Globus pallidus (tissue), 1 donor: ENCODE results near the gene ADGRA1.

ENCODE experiments used
- DNase-seq: peaks from one replicate; pipeline ENCODE4 v3.0.0-alpha.2; 2015; ENCODE audit warnings: low spot score

Gene ADGRA1

DNA sequence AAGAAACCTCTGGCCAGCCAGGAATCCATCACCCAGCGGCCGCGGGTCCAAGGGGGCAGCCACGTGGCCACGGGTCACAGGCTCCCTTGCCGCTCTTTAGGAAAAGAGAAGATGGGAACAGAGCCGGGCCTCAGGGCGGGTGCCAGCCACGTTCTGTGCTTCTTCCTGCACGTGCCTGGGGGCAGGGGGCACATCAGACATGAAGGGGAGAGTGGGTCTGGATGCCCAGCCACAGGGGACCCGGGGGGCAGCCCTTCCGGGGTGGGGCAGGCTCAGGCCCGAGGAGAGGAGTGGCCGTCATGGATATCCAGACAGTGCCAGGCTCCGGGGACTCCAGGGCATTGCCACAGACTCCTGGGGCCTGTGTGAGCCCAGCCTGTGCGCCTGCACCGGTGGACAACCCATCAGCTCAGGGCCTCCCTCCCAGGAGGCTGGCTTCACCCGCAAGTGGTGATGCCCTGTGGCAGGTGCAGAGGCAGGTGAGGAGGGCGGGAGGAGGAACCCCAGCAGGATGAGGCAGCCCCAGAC is 31.0 kb upstream of the ADGRA1 start:
- DNase-seq: no peak

GRCh38 chr10:133058331-133059092 is 29.2 kb upstream of the ADGRA1 start:
- no peak for DNase-seq

DNA sequence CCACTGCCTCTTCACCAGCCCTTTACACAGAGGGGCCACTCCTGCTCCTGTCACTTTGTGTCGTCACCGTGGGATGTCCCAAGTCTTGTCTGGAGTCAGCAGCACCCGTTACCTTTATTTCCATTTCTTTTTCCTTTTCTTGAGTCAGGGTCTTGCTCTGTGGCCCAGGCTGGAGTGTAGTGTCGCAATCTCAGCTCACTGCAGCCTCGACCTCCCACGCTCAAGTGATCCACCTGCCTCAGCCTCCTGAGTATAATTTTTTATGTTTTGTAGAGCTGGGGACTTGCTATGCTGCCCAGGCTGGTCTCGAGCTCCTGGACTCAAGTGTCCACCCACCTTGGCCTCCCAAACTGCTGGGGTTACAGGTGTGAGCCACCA is 28.6 kb upstream of the ADGRA1 start:
- DNase-seq: no peak

GRCh38 chr10:133059571-133059970 is 28.2 kb upstream of the ADGRA1 start:
- no peak for DNase-seq

- no peak for DNase-seq
These were observed 27.7 kb upstream of the ADGRA1 start for GRCh38 chr10:133060022-133060421.

GRCh38 chr10:133060466-133060865 is 27.3 kb upstream of the ADGRA1 start:
- no peak for DNase-seq

DNA sequence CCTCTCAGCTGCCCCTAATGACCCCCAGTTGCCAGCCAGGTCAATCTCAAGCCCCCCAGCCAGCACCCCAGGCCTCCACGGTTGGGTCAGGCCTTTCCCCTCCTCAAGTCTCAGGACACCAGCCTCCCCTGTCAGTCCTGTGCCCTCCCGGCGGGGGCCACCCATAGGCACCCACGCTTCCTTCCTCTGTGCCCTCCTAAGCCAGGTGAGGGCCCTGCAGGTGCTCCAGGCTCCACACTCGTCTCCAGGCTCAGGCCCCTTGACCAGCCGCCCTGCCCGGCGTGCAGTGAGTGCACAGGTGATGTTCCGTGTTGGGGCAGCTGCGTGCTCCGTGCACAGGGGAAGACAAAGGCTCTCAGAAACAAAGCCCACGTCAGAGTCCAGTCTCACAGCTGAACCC is 26.8 kb upstream of the ADGRA1 start:
- DNase-seq: no peak

DNA sequence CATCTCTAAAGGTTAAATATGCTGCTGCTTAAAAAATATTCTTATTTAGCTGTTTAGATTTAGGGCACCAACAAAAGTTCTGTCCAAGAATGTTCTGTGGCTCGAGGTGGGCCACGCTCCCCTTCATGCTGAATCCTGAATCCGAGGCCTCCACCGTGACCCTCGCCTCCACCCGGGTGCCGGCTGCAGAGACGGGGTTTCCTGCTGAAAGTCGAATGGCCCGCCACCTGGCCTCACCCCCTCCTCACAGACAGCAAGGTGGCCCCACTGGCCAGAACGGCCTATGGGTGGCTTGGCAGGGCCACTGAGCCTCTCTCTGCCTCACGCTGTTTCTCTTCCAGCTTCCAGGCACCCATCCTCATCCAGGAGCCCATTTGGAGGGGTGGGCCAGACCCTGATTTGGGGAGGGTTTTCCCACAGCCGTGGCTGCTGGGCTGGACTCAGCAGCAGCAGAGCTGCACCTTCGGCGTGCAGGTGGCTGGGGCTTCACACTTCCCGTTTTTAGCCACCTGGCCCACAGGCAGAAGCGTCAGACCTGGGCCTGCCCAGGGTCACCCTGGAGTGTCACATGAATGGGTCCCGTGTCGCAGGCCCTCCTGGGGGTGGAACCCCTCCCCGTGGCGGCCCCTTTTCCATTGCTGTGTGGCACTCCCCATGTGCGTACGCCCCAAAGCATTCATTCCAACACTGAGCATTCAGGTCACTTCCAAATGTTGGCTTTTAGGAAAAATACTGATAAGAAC is 26.3 kb upstream of the ADGRA1 start:
- no peak for DNase-seq

- no peak for DNase-seq
These were observed 25.6 kb upstream of the ADGRA1 start for GRCh38 chr10:133062085-133062484.

DNA sequence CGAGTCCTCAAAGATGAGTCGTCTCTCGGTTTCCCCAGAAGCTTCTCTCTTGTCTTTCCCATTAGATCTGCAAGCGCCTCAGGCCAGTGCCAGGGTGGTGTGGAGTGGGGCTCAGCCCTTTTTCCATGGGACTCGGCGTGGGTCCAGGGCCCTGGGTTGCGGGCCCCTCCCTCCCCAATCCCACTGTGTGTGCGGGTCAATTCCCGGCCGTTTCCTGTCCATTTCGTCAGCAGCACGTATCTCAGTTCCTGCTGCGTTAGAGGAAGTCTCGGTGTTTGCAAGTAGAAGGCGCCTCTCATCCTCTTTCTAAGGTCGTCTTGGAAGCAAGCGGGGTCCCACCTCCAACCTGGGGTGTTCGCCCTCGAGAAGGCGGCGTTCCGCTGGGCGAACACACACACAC is 25.1 kb upstream of the ADGRA1 start:
- DNase-seq: no peak

GRCh38 chr10:133067149-133068105 is 20.3 kb upstream of the ADGRA1 start:
- DNase-seq: no peak

DNA sequence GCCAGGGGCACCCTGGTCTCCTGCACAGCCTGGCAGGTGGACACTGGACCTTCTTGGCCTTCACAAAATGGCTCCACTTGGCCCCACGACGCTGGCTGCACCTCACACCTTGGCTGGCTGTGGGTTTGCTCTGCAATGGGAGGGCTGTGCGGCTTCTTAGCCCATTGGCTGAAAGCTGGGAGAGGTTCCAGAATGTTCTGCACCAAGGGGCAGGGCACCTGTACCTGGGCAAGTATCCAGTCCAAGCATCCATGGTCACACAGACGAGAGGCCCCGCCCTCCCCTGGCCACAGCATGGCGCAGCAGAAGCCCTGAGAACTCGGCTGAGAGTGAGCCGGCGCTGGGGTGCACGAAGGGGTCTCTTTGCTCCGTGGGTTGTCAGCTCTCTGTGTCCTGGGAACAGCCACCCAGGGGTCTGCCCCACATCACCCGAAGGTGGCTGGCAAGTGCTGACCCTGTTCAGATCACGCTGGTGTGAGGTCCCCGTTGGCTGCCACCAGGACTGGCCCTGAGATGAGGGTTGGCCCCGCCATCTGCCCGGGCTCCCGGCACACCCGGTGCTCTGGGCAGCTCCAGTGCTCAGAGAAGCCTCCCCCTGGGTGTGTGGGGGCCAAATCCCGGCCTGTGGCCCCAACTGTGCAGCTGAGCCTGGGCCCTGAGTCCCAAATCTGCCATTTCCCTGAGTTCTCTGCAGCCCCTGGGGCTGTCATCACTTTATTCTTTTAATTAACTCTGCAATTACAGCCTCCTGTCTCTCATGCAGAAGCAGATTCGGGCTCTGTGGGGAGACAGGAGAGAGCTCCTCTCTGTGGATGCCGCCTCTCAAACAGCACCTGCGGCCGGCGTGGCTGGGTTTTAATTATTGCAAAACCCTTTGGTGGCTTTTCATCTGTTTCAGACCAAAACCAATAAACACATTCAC is 19.4 kb upstream of the ADGRA1 start:
- no peak for DNase-seq

- DNase-seq: no peak
These were observed 18.6 kb upstream of the ADGRA1 start for GRCh38 chr10:133069033-133069525.

DNA sequence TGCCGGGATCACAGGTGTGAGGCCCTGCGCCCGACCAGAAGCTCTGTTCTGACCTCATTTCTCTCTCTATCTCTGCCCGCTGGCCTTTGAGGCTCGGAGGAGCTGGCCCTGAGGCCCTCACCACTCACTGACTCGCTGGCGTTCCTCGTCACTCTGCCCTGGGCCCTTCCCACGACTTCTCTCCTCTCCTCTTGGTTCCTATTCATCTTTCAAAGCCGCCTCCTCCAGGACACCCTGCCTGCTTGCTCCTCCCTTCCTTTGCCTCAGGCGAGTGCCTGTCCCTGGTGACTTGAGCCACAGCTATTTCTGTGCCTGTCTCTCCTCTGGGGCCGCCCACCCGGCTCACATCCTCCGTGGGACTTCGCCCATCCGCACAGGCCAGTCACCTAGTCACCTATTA is 17.3 kb upstream of the ADGRA1 start:
- no peak for DNase-seq

DNA sequence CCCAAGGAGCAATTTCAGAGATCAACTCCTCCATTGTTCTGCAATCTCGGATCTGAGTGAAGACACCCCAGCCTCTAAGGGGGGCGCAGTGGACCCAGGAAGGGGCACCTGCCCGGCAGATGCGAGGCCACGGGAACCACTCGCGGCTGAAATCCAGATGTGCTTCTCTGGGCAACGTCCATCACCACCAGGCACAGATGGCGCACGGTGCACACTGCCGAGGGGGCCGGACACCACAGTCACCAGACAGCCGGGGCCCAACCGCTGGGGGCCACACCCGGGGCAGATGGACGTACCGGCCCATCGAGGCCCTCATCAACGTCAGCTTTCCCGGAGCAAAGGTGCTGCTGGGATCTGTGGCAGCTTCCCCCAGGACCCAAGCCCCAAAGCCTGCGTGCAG is 16.9 kb upstream of the ADGRA1 start:
- DNase-seq: no peak

- no peak for DNase-seq
These were observed 16.0 kb upstream of the ADGRA1 start for GRCh38 chr10:133071733-133072132.

GRCh38 chr10:133072196-133072595 is 15.5 kb upstream of the ADGRA1 start:
- no peak for DNase-seq

- DNase-seq: no peak
These were observed 14.9 kb upstream of the ADGRA1 start for GRCh38 chr10:133072720-133073390.

GRCh38 chr10:133075346-133076137 is 12.2 kb upstream of the ADGRA1 start:
- no peak for DNase-seq
